ENCODE results near the gene PLPP4. TPM values are rescaled to one million over a fixed set of nuclear protein-coding genes. Genes with fewer than 3 reads are reported as not detected.
A peak's percentile ranks its signal among the peaks of the same experiment; 100 is the strongest.

PLPP4 gene
- total RNA-seq, 1 donor from 2014 or later = not detected

GRCh38 chr10:120632942-120633341 lies 175.9 kb downstream of the PLPP4 start:
- Histone ChIP-seq H3K9ac (no peak overlapping the region), H3K4me1 (no peaks in the 10 kb centered on the region), H3K27me3 (no peaks in the 10 kb centered on the region), H3K79me2 (ENCODE audit: low read depth) (no peaks in the 10 kb centered on the region), H3K4me3 (no peak overlapping the region), H3K36me3 (no peaks in the 10 kb centered on the region), H3K4me2 (no peak overlapping the region), H4K20me1 (ENCODE audit: low read depth) (no peaks in the 10 kb centered on the region), H2AFZ (replicated peaks) (no peak overlapping the region), H3K9me3 (ENCODE audit: low read depth) (no peaks in the 10 kb centered on the region), H3K27ac (no peak overlapping the region), H3F3A (ENCODE audit: low read depth) (no peaks in the 10 kb centered on the region)
- TF ChIP-seq EZH2 (IDR thresholded peaks at IDR 0.05) (no peak), CTCF (IDR thresholded peaks at IDR 0.05) (no peak), EZH2phosphoT487 (IDR thresholded peaks at IDR 0.05) (no peak)
- H3K9me3 Mint-ChIP-seq = no peaks in the 10 kb centered on the region
- H3K4me1 Mint-ChIP-seq = no peaks in the 10 kb centered on the region
- no peak overlapping the region for H3K4me3 Mint-ChIP-seq
- no peak for DNase-seq (ENCODE audit: low spot score)
- no peak overlapping the region for H3K27ac Mint-ChIP-seq
- H3K36me3 Mint-ChIP-seq = no peaks in the 10 kb centered on the region
- no peaks in the 10 kb centered on the region for H3K27me3 Mint-ChIP-seq (ENCODE audit: insufficient read depth, low read depth)

- TF ChIP-seq CTCF (IDR thresholded peaks at IDR 0.05) (peak; percentile 53), EZH2phosphoT487 (IDR thresholded peaks at IDR 0.05) (no peak), EZH2 (IDR thresholded peaks at IDR 0.05) (no peak)
- H2AFZ ChIP-seq (replicated peaks) = peak overlapping the region; percentile 26
- H3K4me3 ChIP-seq = no peak overlapping the region
- Mint-ChIP-seq H3K9me3 (no peaks in the 10 kb centered on the region), H3K27me3 (ENCODE audit: insufficient read depth, low read depth) (no peaks in the 10 kb centered on the region), H3K27ac (no peak overlapping the region), H3K4me1 (no peaks in the 10 kb centered on the region), H3K4me3 (no peak overlapping the region), H3K36me3 (no peaks in the 10 kb centered on the region)
- H3K9ac ChIP-seq = no peak overlapping the region
- H3K27ac ChIP-seq = no peak overlapping the region
- no peaks in the 10 kb centered on the region for H3K36me3 ChIP-seq
- no peaks in the 10 kb centered on the region for H3K9me3 ChIP-seq (ENCODE audit: low read depth)
- no peaks in the 10 kb centered on the region for H3K4me1 ChIP-seq
- no peaks in the 10 kb centered on the region for H3K79me2 ChIP-seq (ENCODE audit: low read depth)
- H3K27me3 ChIP-seq = no peaks in the 10 kb centered on the region
- H3K4me2 ChIP-seq = no peak overlapping the region
- no peaks in the 10 kb centered on the region for H3F3A ChIP-seq (ENCODE audit: low read depth)
- peak; percentile 56 for DNase-seq (ENCODE audit: low spot score)
- no peaks in the 10 kb centered on the region for H4K20me1 ChIP-seq (ENCODE audit: low read depth)
Observed at GRCh38 chr10:120634659-120635058, 177.6 kb downstream of the PLPP4 start.
